Endothelial cell of umbilical vein (primary cell): ENCODE measurements around the gene RALB. TPM values are rescaled to one million over a fixed set of nuclear protein-coding genes. Genes with fewer than 3 reads are reported as not detected.

Experiments
- BruUV-seq: library from RNA; stranded (reverse); fragments of 400-500 nt; replicated peaks from 2 replicates; lab custom pipeline; 2021; lab: Mats Ljungman, UMichigan
- CTCF ChIA-PET: fragments of 300-600, 350-600 bp; sonication (Branson Sonifier 250); formaldehyde crosslinking; loops from one replicate; lab custom pipeline; 2021; ENCODE audit warnings: antibody characterized with exemption, inconsistent platforms; lab: Charles Lee
- POLR2A ChIA-PET: fragments of 300-600, 350-600 bp; sonication (Branson Sonifier 250); formaldehyde crosslinking; loops from one replicate; lab custom pipeline; 2021; ENCODE audit warnings: antibody characterized with exemption, inconsistent platforms; lab: Charles Lee
- DNase-seq: peaks from one replicate; pipeline ENCODE4 v3.0.0-alpha.2; 2011; ENCODE audit warnings: low read depth, low spot score
- FAIRE-seq: peaks from 2 replicates; lab custom pipeline; 2011; peaks lifted over from hg19 to GRCh38; lab: Jason Lieb, UNC
- H2AFZ ChIP-seq: 2 replicates; pipeline ENCODE4 v1.6.0; 2012; ENCODE audit warnings: low read depth, low read length, control low read depth, inconsistent platforms
- H3K27ac ChIP-seq: 2 replicates; pipeline ENCODE4 v1.5.1; 2011; ENCODE audit warnings: low read depth, mild to moderate bottlenecking, control low read depth, low read length, moderate library complexity; ENCODE audit not compliant: insufficient read depth
- H3K27me3 ChIP-seq, 2 experiments: 2 replicates each; pipeline versions ENCODE4 v1.6.0 to v1.6.1; 2011; ENCODE audit warnings: low read length in 2 of 2, mixed read lengths in 1 of 2; ENCODE audit not compliant: control insufficient read depth in 2 of 2, insufficient read depth in 2 of 2
- H3K36me3 ChIP-seq, 2 experiments: 2 replicates in 1 of 2; 3 replicates in 1 of 2; pipeline ENCODE4 v1.5.1; 2011; ENCODE audit warnings: low read length in 2 of 2, mild to moderate bottlenecking in 1 of 2, moderate library complexity in 1 of 2; ENCODE audit not compliant: control insufficient read depth in 2 of 2, insufficient read depth in 2 of 2; ENCODE audit errors: extremely low read depth in 1 of 2
- H3K4me1 ChIP-seq: 3 replicates; pipeline ENCODE4 v1.5.1; 2011; ENCODE audit warnings: mild to moderate bottlenecking, low read length; ENCODE audit not compliant: control insufficient read depth, insufficient read depth; ENCODE audit errors: extremely low read depth
- H3K4me2 ChIP-seq: 2 replicates; pipeline ENCODE4 v1.6.1; 2011; ENCODE audit warnings: low read length, control low read depth, mixed read lengths; ENCODE audit not compliant: insufficient read depth
- H3K4me3 ChIP-seq, 3 experiments: fragments of 200-600 bp in 1 of 3; sonication (generic), shearing (Covaris generic) in 1 of 3; replicated peaks in 1 of 3; 2 replicates each; pipeline ENCODE4 v1.5.1; 2011 to 2016; ENCODE audit warnings: control low read depth in 3 of 3, low read length in 3 of 3, mild to moderate bottlenecking in 2 of 3, inconsistent platforms in 1 of 3, low read depth in 1 of 3, moderate library complexity in 1 of 3; ENCODE audit not compliant: insufficient read depth in 1 of 3
- H3K79me2 ChIP-seq: 2 replicates; pipeline ENCODE4 v1.6.0; 2012; ENCODE audit warnings: low read length, inconsistent platforms; ENCODE audit not compliant: control insufficient read depth, insufficient read depth
- H3K9ac ChIP-seq: replicated peaks from 2 replicates; pipeline ENCODE3; 2011; ENCODE audit warnings: low read length, control low read depth; ENCODE audit not compliant: insufficient read depth; ENCODE audit errors: extremely low read depth
- H3K9me1 ChIP-seq: replicated peaks from 3 replicates; pipeline ENCODE4 v1.6.0; 2011; ENCODE audit warnings: mild to moderate bottlenecking, low read length; ENCODE audit not compliant: control insufficient read depth, insufficient read depth; ENCODE audit errors: extremely low read depth
- H3K9me3 ChIP-seq: replicated peaks from 2 replicates; pipeline ENCODE4 v1.5.1; 2012; ENCODE audit warnings: low read length, inconsistent platforms; ENCODE audit not compliant: control insufficient read depth, insufficient read depth
- H4K20me1 ChIP-seq: replicated peaks from 2 replicates; pipeline ENCODE3; 2011; ENCODE audit warnings: mild to moderate bottlenecking, low read length; ENCODE audit not compliant: control insufficient read depth, insufficient read depth; ENCODE audit errors: extremely low read depth
- CTCF ChIP-seq, 2 donors: IDR thresholded peaks; 1 replicate in 1 of 2; 2 replicates in 1 of 2; pipeline ENCODE4 v1.5.1; 2011; ENCODE audit warnings: low read length in 2 of 2, mild to moderate bottlenecking in 2 of 2, moderate library complexity in 2 of 2, control low read depth in 1 of 2, inconsistent platforms in 1 of 2, low read depth in 1 of 2; ENCODE audit not compliant: insufficient read depth in 1 of 2; ENCODE audit errors: extremely low read depth in 1 of 2
- EZH2 ChIP-seq: IDR thresholded peaks from 2 replicates; pipeline ENCODE4 v1.6.1; 2012; ENCODE audit warnings: borderline replicate concordance, low read depth, mild to moderate bottlenecking, moderate library complexity, low read length, inconsistent platforms; ENCODE audit not compliant: severe bottlenecking
- FOS ChIP-seq: IDR thresholded peaks from 2 replicates; pipeline ENCODE4 v1.6.1; 2011; ENCODE audit warnings: mild to moderate bottlenecking, low read length, moderate library complexity, borderline replicate concordance; ENCODE audit not compliant: insufficient read depth
- GATA2 ChIP-seq: IDR thresholded peaks from 2 replicates; pipeline ENCODE4 v1.7.0; 2011; ENCODE audit warnings: low read depth, mild to moderate bottlenecking, moderate library complexity, mixed read lengths, low read length; ENCODE audit not compliant: insufficient read length, insufficient read depth
- JUN ChIP-seq: IDR thresholded peaks from 2 replicates; pipeline ENCODE4 v1.6.1; 2011; ENCODE audit warnings: borderline replicate concordance, low read depth; ENCODE audit not compliant: insufficient read length, insufficient read depth
- MAX ChIP-seq: IDR thresholded peaks from 2 replicates; pipeline ENCODE4 v1.6.1; 2011; ENCODE audit not compliant: insufficient read depth, insufficient read length
- MYC ChIP-seq: IDR thresholded peaks from one replicate; pipeline ENCODE4 v1.6.1; 2011; ENCODE audit warnings: mild to moderate bottlenecking, low read depth, low read length
- POLR2A ChIP-seq: IDR thresholded peaks from 2 replicates; pipeline ENCODE4 v1.6.1; 2012; ENCODE audit warnings: low read depth, mild to moderate bottlenecking, control low read depth, low read length
- POLR2AphosphoS5 ChIP-seq: IDR thresholded peaks from 2 replicates; pipeline ENCODE4 v1.6.1; 2012; ENCODE audit warnings: low read depth, mild to moderate bottlenecking, control low read depth, low read length, moderate library complexity; ENCODE audit not compliant: insufficient read depth
- dilution Hi-C: fragments of 300-500 bp; cut with MboI; formaldehyde crosslinking; loops from one replicate; pipeline ENCODE4 v1.15.0; 2019; ENCODE audit warnings: low sequenced_read_pairs; ENCODE audit not compliant: extremely low pct_ligation_motif_present
- intact Hi-C: fragments of 100-400 bp; cut with micrococcal nuclease; formaldehyde crosslinking; loops from one replicate; pipeline ENCODE4 v1.10.0; 2022
- polyA plus RNA-seq, 4 experiments: library from polyadenylated mRNA; depleted of rRNA in 3 of 4; stranded (reverse) in 3 of 4; unstranded in 1 of 4; fragments of >200 nt; gene quantifications; 2 replicates each; pipeline versions ENCODE4 v1.2.1 to v1.2.3, GENCODE V29; 2011 to 2012; ENCODE audit warnings: missing spikeins in 1 of 4
- total RNA-seq: library from RNA; stranded (reverse); gene quantifications from 2 replicates; pipeline ENCODE4 v1.2.3, GENCODE V29; 2021

The RALB gene
- total and polyA plus RNA-seq, 2 donors (not counting 3 experiments of a cell fraction or from before 2014, with no cell fraction given): 105 to 115 TPM

GRCh38 chr2:120308038-120308910 lies 55.6 kb downstream of the RALB start:
- intact Hi-C loops (no loop called here), dilution Hi-C loops (no loop called here)
- H2AFZ ChIP-seq: no peak overlapping the region
- H3K9me3 ChIP-seq: no peaks in the 10 kb centered on the region
- BruUV-seq: no TSS peak
- FAIRE-seq: no peak
- H3K79me2 ChIP-seq: no peaks in the 10 kb centered on the region
- H3K36me3 ChIP-seq: peaks cover 0 to 13% of the 10 kb centered on the region in 2 experiments
- DNase-seq: no peak
- H4K20me1 ChIP-seq: no peaks in the 10 kb centered on the region
- H3K4me3 ChIP-seq: no peak overlapping the region
- H3K4me1 ChIP-seq: peaks cover 6% of the 10 kb centered on the region
- CTCF ChIA-PET: no interaction called here
- no peak overlapping the region for H3K27ac ChIP-seq
- POLR2A ChIA-PET: interaction anchor here (0.7 kb wide), 1 partner anchor 51 kb away, joined by 3 read pairs; no protein-coding TSS in a partner anchor
- H3K27me3 ChIP-seq: no peaks in the 10 kb centered on the region
- TF ChIP-seq FOS (no peak), MYC (no peak), MAX (no peak)
- no peak overlapping the region for H3K9ac ChIP-seq
- H3K9me1 ChIP-seq: no peaks in the 10 kb centered on the region
- H3K4me2 ChIP-seq: no peak overlapping the region

DNA sequence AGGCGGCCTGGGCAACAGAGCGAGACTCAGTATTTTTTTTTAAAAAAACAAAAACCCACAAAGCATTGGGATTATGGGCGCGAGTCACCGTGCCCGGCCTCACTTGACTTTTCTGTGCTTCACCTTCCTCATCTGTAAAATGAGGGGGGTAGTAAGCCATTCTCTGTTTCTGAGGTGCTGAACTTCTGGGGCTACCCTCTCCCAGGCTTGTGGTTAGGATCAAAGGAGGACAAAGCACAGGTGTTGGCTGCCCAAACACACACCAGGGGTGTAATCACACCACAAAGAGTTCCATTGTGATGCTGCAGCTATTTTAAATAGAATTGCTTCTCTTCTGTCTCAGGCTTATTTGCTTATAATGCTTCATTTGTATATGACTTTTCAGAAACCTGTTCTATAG lies 57.5 kb downstream of the RALB start:
- no peaks in the 10 kb centered on the region for H3K79me2 ChIP-seq
- CTCF ChIA-PET: no interaction called here
- FAIRE-seq (no peak), DNase-seq (no peak)
- dilution Hi-C loops (no loop called here), intact Hi-C loops (loop anchor here (5.0 to 10.0 kb wide), 3 partner anchors 295 to 553 kb away; partner anchors contain the start of genes EPB41L5 and PTPN4)
- H3K9me1 ChIP-seq: no peaks in the 10 kb centered on the region
- no peak overlapping the region for H3K4me2 ChIP-seq
- TF ChIP-seq POLR2A: no peak
- no peak for TF ChIP-seq JUN
- no peak for TF ChIP-seq MAX
- TF ChIP-seq CTCF (IDR thresholded peaks at IDR 0.05; ENCODE audit: extremely low read depth in 1 of 2, insufficient read depth in 1 of 2, low read depth in 1 of 2, low read length in 2 of 2): no peak
- TF ChIP-seq GATA2: no peak
- TF ChIP-seq EZH2: no peak
- no peak for TF ChIP-seq MYC
- TF ChIP-seq FOS: no peak
- no peak for TF ChIP-seq POLR2AphosphoS5
- no peak overlapping the region for H2AFZ ChIP-seq
- no peaks in the 10 kb centered on the region for H3K9me3 ChIP-seq
- POLR2A ChIA-PET: no interaction called here
- no TSS peak for BruUV-seq
- no peak overlapping the region for H3K4me3 ChIP-seq
- no peak overlapping the region for H3K27ac ChIP-seq
- no peak overlapping the region for H3K9ac ChIP-seq
- H3K27me3 ChIP-seq: no peaks in the 10 kb centered on the region
- H3K36me3 ChIP-seq: peaks cover 0 to 8% of the 10 kb centered on the region in 2 experiments
- H4K20me1 ChIP-seq: no peaks in the 10 kb centered on the region
- H3K4me1 ChIP-seq: peaks cover 16% of the 10 kb centered on the region
